GM18498 (cell line): ENCODE data around the gene ARHGAP35.

ENCODE experiments used
- ATAC-seq: cut with Tn5 transposase; IDR thresholded peaks from one replicate; pipeline ENCODE4 v1.9.1; 2021; ENCODE audit warnings: mild to moderate bottlenecking, moderate library complexity; ENCODE audit not compliant: unreplicated experiment

The ARHGAP35 gene

GRCh38 chr19:46901701-46902401 lies 41.1 kb downstream of the ARHGAP35 start:
- no peak for ATAC-seq

DNA sequence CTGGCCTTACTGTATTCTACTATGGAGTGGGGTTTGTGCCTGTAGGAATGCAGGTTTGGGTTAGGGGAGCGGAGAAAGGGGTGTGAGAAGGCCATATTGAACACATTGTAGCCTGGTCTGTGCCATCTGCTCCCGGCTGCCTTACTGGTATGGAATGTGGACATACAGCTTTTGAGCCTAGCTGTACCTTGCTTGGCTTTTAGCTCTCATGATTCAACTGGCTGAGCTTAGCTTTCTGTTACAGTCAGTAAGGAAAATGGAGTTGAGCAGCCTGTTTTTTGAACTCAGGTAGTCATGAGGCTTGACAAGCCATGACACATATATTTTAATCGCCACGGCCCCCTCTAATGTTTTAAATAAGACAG lies 41.6 kb downstream of the ARHGAP35 start:
- ATAC-seq = no peak

- ATAC-seq = no peak
These were observed 42.7 kb downstream of the ARHGAP35 start for GRCh38 chr19:46903458-46903857.

DNA sequence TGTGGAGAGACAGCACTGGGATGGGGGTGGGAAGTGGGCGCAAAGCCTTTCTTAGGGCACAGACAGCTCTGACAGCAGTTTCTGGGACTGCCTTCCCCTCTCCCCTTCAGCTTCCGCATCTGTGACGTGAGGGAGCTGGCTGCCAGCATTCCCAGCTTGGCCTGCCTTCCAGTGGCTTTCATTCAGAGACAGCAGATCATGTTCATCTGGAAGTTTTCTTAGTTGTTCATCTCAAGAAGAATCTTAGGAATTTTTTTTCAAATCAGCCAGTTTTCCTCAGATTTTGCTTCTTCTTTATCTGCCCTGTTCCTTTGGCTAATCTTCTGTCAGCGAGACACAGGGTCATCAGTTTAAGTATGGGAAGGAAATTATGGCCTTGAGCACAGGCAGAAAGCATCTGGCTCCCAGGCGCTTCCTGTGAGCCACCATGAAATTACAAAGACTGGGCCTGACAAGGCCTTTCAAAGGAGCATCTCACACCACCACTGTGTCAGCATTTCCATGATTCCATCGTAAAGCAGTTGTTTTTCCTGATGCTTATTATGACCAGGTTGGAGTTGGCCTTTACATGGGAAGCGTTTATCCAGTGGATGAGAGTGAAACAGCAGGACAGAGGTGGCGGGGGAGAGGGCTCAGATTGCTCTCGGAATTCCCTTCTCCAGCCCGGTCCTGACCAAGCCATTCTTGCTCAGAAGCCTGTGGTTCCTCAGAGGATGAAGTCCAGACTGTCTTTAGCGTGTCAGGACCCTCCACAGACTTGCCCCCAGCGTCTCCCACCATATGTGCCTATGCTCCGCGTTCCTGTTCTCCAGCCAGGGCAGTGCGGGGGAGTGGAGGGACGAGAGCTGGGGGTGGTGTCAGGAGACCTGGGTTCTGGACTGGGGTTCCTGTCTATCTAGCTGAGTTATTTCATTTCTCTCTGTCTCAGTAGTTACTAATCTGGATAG lies 43.6 kb downstream of the ARHGAP35 start:
- no peak for ATAC-seq

DNA sequence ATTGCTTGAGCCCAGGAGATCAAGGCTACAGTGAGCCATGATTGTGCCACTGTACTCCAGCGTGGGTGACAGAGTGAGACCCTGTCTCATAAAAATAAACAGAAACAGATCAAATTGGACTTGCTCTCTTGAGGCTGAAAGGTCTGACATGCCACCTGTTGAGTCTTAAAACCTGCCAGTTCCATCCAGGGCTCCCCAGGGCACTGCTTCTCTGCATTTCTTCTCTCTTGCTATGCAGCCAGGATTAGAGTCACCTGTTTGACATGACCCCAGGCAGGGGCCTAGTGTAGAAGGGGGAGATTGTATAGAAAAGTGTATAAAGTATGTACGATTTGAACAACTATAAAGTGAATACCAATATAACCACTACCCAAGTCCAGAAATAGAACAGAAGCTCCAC lies 45.4 kb downstream of the ARHGAP35 start:
- no peak for ATAC-seq

- no peak for ATAC-seq
These were observed 47.1 kb downstream of the ARHGAP35 start for GRCh38 chr19:46907880-46908279.

GRCh38 chr19:46909356-46909755 lies 48.6 kb downstream of the ARHGAP35 start:
- ATAC-seq = no peak
